Middle frontal gyrus (tissue), 1 donor: ENCODE measurements around the gene OSBPL9.
"Not testable (repeated sequence)": the region's sequence is repeated elsewhere in the genome, so short reads cannot be mapped to it uniquely, and the experiment has no call there.

Source experiments
- DNase-seq: peaks from one replicate; pipeline ENCODE4 v3.0.0-alpha.2; 2015; ENCODE audit warnings: low spot score; ENCODE audit errors: extremely low spot score

The OSBPL9 gene

GRCh38 chr1:51705035-51705434 lies 88.1 kb downstream of the OSBPL9 start:
- no peak for DNase-seq

- no peak for DNase-seq
These were observed 92.2 kb downstream of the OSBPL9 start for GRCh38 chr1:51708911-51709760.

- DNase-seq, result no peak
These were observed 93.1 kb downstream of the OSBPL9 start for GRCh38 chr1:51709951-51710350.

- no peak for DNase-seq
These were observed 95.7 kb downstream of the OSBPL9 start for GRCh38 chr1:51712590-51712989.

GRCh38 chr1:51714374-51715019 lies 97.6 kb downstream of the OSBPL9 start:
- no peak for DNase-seq

GRCh38 chr1:51715369-51715768 lies 98.5 kb downstream of the OSBPL9 start:
- no peak for DNase-seq

- DNase-seq, result no peak
These were observed 99.9 kb downstream of the OSBPL9 start for GRCh38 chr1:51716746-51717145.

GRCh38 chr1:51717842-51718241 lies 101.0 kb downstream of the OSBPL9 start:
- DNase-seq, result no peak

- no peak for DNase-seq
These were observed 102.3 kb downstream of the OSBPL9 start for GRCh38 chr1:51719146-51719545.

- DNase-seq, result no peak
These were observed 107.9 kb downstream of the OSBPL9 start for GRCh38 chr1:51724797-51725196.

GRCh38 chr1:51726051-51726450 lies 109.2 kb downstream of the OSBPL9 start:
- DNase-seq, result no peak

- DNase-seq, result no peak
These were observed 109.8 kb downstream of the OSBPL9 start for GRCh38 chr1:51726544-51727225.

GRCh38 chr1:51727366-51727765 lies 110.5 kb downstream of the OSBPL9 start:
- no peak for DNase-seq

GRCh38 chr1:51728611-51729155 lies 111.8 kb downstream of the OSBPL9 start:
- DNase-seq, result no peak

- DNase-seq, result no peak
These were observed 112.4 kb downstream of the OSBPL9 start for GRCh38 chr1:51729156-51729823.

- DNase-seq, result no peak
These were observed 113.0 kb downstream of the OSBPL9 start for GRCh38 chr1:51729824-51730301.

GRCh38 chr1:51731998-51732397 lies 115.1 kb downstream of the OSBPL9 start:
- DNase-seq, result no peak

GRCh38 chr1:51732701-51733425 lies 116.0 kb downstream of the OSBPL9 start:
- no peak for DNase-seq

- not testable (repeated sequence) for DNase-seq
These were observed 116.5 kb downstream of the OSBPL9 start for GRCh38 chr1:51733426-51733774.

- DNase-seq, result no peak
These were observed 117.1 kb downstream of the OSBPL9 start for GRCh38 chr1:51733793-51734522.
